B cell (primary cell): ENCODE results near the gene MED25. TPM values are rescaled to one million over a fixed set of nuclear protein-coding genes. Genes with fewer than 3 reads are reported as not detected.

Experiments
- ATAC-seq: fragments of 200-7000 bp; cut with Tn5 transposase; one replicate; pipeline ENCODE4 v1.10.0; 2021; ENCODE audit warnings: low read depth, mild to moderate bottlenecking, moderate number of reproducible peaks, moderate library complexity
- CTCF ChIA-PET: fragments of 350-600 bp; sonication (Branson Sonifier 250); formaldehyde crosslinking; loops from one replicate; lab custom pipeline; 2021; ENCODE audit warnings: antibody characterized with exemption, inconsistent platforms; lab: Charles Lee
- POLR2A ChIA-PET: fragments of 350-600 bp; sonication (Branson Sonifier 250); formaldehyde crosslinking; loops from one replicate; lab custom pipeline; 2021; ENCODE audit warnings: antibody characterized with exemption; lab: Charles Lee
- DNase-seq: peaks from one replicate; pipeline ENCODE4 v3.0.0; 2013
- H2AFZ ChIP-seq: 2 replicates; pipeline ENCODE4 v1.6.1; 2012; ENCODE audit warnings: mild to moderate bottlenecking, low read depth, low read length; ENCODE audit not compliant: insufficient read depth, poor library complexity, severe bottlenecking
- H3K27ac ChIP-seq, 2 donors: 1 replicate in 1 of 2; 2 replicates in 1 of 2; pipeline ENCODE4 v1.5.1; 2012 to 2013; ENCODE audit warnings: low read length in 2 of 2, mild to moderate bottlenecking in 2 of 2, moderate library complexity in 1 of 2
- H3K27me3 ChIP-seq, 4 experiments: fragments of 200-600 bp in 1 of 4; sonication (generic) in 1 of 4; replicated peaks in 1 of 4; 1 replicate in 2 of 4; 2 replicates in 2 of 4; pipeline versions ENCODE4 v1.6.1 to v1.7.0; 2013 to 2016; ENCODE audit warnings: low read length in 3 of 4, mild to moderate bottlenecking in 2 of 4, mixed read lengths in 1 of 4, moderate library complexity in 1 of 4; ENCODE audit not compliant: insufficient read depth in 4 of 4, control insufficient read depth in 3 of 4; ENCODE audit errors: control extremely low read depth in 1 of 4
- H3K36me3 ChIP-seq, 2 experiments: replicated peaks in 1 of 2; 1 replicate in 1 of 2; 2 replicates in 1 of 2; pipeline versions ENCODE4 v1.6.1 to v1.7.1; 2013; ENCODE audit warnings: low read length in 1 of 2; ENCODE audit not compliant: insufficient read depth in 2 of 2, control insufficient read depth in 1 of 2; ENCODE audit errors: control extremely low read depth in 1 of 2, extremely low read depth in 1 of 2
- H3K4me1 ChIP-seq, 2 donors: fragments of 200-600 bp in 1 of 2; sonication (generic) in 1 of 2; 1 replicate in 1 of 2; 2 replicates in 1 of 2; pipeline versions ENCODE4 v1.5.1 to v1.6.1; 2013 to 2017; ENCODE audit warnings: low read length in 2 of 2; ENCODE audit not compliant: control insufficient read depth in 2 of 2, insufficient read depth in 2 of 2
- H3K4me2 ChIP-seq: replicated peaks from 2 replicates; pipeline ENCODE3; 2012; ENCODE audit warnings: mild to moderate bottlenecking, low read depth, low read length; ENCODE audit not compliant: poor library complexity, severe bottlenecking
- H3K4me3 ChIP-seq, 5 experiments: fragments of 200-600 bp in 1 of 5; sonication (generic) in 1 of 5; 1 replicate in 3 of 5; 2 replicates in 2 of 5; pipeline versions ENCODE4 v1.5.1 to v1.7.0; 2011 to 2016; ENCODE audit warnings: low read length in 4 of 5, mild to moderate bottlenecking in 4 of 5, low read depth in 2 of 5, control low read depth in 1 of 5, moderate library complexity in 1 of 5; ENCODE audit not compliant: insufficient read depth in 1 of 5; ENCODE audit errors: control extremely low read depth in 1 of 5, extremely low read depth in 1 of 5
- H3K79me2 ChIP-seq: fragments of 200-600 bp; sonication (generic); one replicate; pipeline ENCODE4 v1.6.0; 2016; ENCODE audit warnings: low read length; ENCODE audit not compliant: control insufficient read depth, insufficient read depth
- H3K9ac ChIP-seq: fragments of 200-600 bp; sonication (generic); 2 replicates; pipeline ENCODE4 v1.6.1; 2017; ENCODE audit warnings: mild to moderate bottlenecking, low read length, moderate library complexity
- H3K9me3 ChIP-seq, 3 donors: one replicate each; pipeline versions ENCODE4 v1.6.1 to v1.7.1; 2013; ENCODE audit warnings: low read length in 2 of 3; ENCODE audit not compliant: control insufficient read depth in 2 of 3, insufficient read depth in 1 of 3; ENCODE audit errors: control extremely low read depth in 1 of 3
- H4K20me1 ChIP-seq: 2 replicates; pipeline ENCODE4 v1.6.0; 2012; ENCODE audit warnings: mild to moderate bottlenecking, low read length; ENCODE audit not compliant: insufficient read depth, control insufficient read depth, poor library complexity, severe bottlenecking
- H3K27ac Mint-ChIP-seq: one replicate; pipeline ENCODE4 v1.8.0; 2021; ENCODE audit warnings: mixed read lengths
- H3K27me3 Mint-ChIP-seq: one replicate; pipeline ENCODE4 v1.8.0; 2021; ENCODE audit warnings: mixed read lengths
- H3K4me1 Mint-ChIP-seq: one replicate; pipeline ENCODE4 v1.8.0; 2021; ENCODE audit warnings: mixed read lengths
- H3K4me3 Mint-ChIP-seq: one replicate; pipeline ENCODE4 v1.8.0; 2021; ENCODE audit warnings: mixed read lengths
- H3K9me3 Mint-ChIP-seq: one replicate; pipeline ENCODE4 v1.8.0; 2022; ENCODE audit warnings: mixed read lengths; ENCODE audit not compliant: insufficient read depth
- CTCF ChIP-seq: fragments of 200-600 bp; IDR thresholded peaks from one replicate; pipeline ENCODE4 v1.8.0; 2022; ENCODE audit warnings: antibody characterized with exemption, mild to moderate bottlenecking
- EZH2 ChIP-seq: IDR thresholded peaks from 2 replicates; pipeline ENCODE4 v1.6.1; 2012; ENCODE audit warnings: borderline replicate concordance, low read depth, mild to moderate bottlenecking, moderate library complexity, low read length; ENCODE audit not compliant: insufficient read depth, poor library complexity, severe bottlenecking
- WGBS: methylation state at CpG from one replicate; pipeline ENCODE4 v1.1.5; 2013; ENCODE audit warnings: missing lambda C conversion rate; ENCODE audit not compliant: insufficient coverage; 5-methylcytosine and 5-hydroxymethylcytosine counted together
- intact Hi-C: fragments of 100-400 bp; cut with micrococcal nuclease; formaldehyde crosslinking; loops from one replicate; pipeline ENCODE4 v1.10.0; 2022
- polyA plus RNA-seq: library from polyadenylated mRNA; depleted of rRNA; stranded (reverse); fragments of >200 nt; gene quantifications from 2 replicates; pipeline ENCODE4 v1.2.3, GENCODE V29; 2012
- total RNA-seq, 2 donors: library from RNA; stranded (reverse); fragments of 120-200 nt in 1 of 2; gene quantifications; 1 replicate in 1 of 2; 2 replicates in 1 of 2; pipeline versions ENCODE4 v1.2.3 to v1.2.4, GENCODE V29; 2013 to 2022

MED25 gene
- total and polyA plus RNA-seq, 2 donors (not counting 1 experiment from before 2014, with no cell fraction given): 93.0 to 126 TPM

DNA sequence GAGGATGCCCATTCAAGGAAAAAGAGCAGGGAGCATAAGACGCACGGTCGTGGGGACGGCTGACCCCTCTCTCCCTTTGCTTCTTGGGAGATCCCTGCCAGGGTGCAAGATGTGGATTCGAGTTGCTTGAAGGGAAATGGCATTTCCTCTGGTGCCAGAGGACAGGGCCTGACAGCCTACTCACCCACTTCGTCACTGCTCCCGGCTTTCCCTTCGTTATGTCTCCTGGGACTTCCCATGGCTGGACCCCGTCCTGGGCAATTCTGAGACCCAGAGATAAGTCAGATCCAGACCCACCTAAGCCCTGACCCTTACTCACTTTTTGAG is 60.6 kb downstream of the MED25 start:
- H3K9me3 ChIP-seq: no peaks in the 10 kb centered on the region
- DNase-seq (no peak), ATAC-seq (no peak)
- WGBS: 92% methylated on average over 8 of the region's 9 CpGs
- H3K79me2 ChIP-seq: peaks cover 35% of the 10 kb centered on the region
- H3K4me3 ChIP-seq: no peak overlapping the region
- H3K4me2 ChIP-seq: peak overlapping the region; percentile 93
- Mint-ChIP-seq H3K4me3 (no peak overlapping the region), H3K27ac (peak overlapping the region; percentile 53), H3K4me1 (peaks cover 21% of the 10 kb centered on the region), H3K27me3 (no peaks in the 10 kb centered on the region), H3K9me3 (no peaks in the 10 kb centered on the region)
- peaks cover 0 to 51% of the 10 kb centered on the region in 2 experiments for H3K36me3 ChIP-seq
- ChIA-PET POLR2A (interaction anchor here (0.7 kb wide), 1 partner anchor 752 kb away, joined by 4 read pairs; no protein-coding TSS in a partner anchor), CTCF (interaction anchor here (0.6 to 1.2 kb wide), 2 partner anchors 10 to 485 kb away, joined by 3 to 4 read pairs; no protein-coding TSS in a partner anchor)
- no peak overlapping the region for H2AFZ ChIP-seq
- H3K4me1 ChIP-seq: peaks cover 12 to 20% of the 10 kb centered on the region in 2 donors
- H3K27ac ChIP-seq: peak overlapping the region in 1 of 2 donors; percentile 98
- H4K20me1 ChIP-seq: peaks cover 47% of the 10 kb centered on the region
- H3K27me3 ChIP-seq: no peaks in the 10 kb centered on the region
- no peak overlapping the region for H3K9ac ChIP-seq
- intact Hi-C loops: loop anchor here (1.0 kb wide), 1 partner anchor 12 kb away; no protein-coding TSS in a partner anchor
- TF ChIP-seq EZH2 (no peak), CTCF (no peak)

GRCh38 chr19:49879243-49879963 is 61.3 kb downstream of the MED25 start:
- Mint-ChIP-seq H3K27me3 (no peaks in the 10 kb centered on the region), H3K4me3 (no peak overlapping the region), H3K9me3 (no peaks in the 10 kb centered on the region), H3K4me1 (peaks cover 21% of the 10 kb centered on the region), H3K27ac (no peak overlapping the region)
- TF ChIP-seq EZH2: no peak
- no peak for TF ChIP-seq CTCF
- 100% methylated on average over 6 of the region's 12 CpGs for WGBS
- ChIA-PET POLR2A (interaction anchor here (0.7 kb wide), 1 partner anchor 752 kb away, joined by 4 read pairs; no protein-coding TSS in a partner anchor), CTCF (interaction anchor here (0.6 to 1.2 kb wide), 2 partner anchors 10 to 486 kb away, joined by 3 to 4 read pairs; no protein-coding TSS in a partner anchor)
- DNase-seq (no peak), ATAC-seq (no peak)
- Histone ChIP-seq H3K27ac (no peak overlapping the region), H3K4me1 (peaks cover 12 to 20% of the 10 kb centered on the region in 2 donors), H2AFZ (no peak overlapping the region), H3K27me3 (no peaks in the 10 kb centered on the region), H3K4me3 (no peak overlapping the region), H3K4me2 (no peak overlapping the region), H3K9me3 (no peaks in the 10 kb centered on the region), H3K9ac (no peak overlapping the region), H3K79me2 (peaks cover 28% of the 10 kb centered on the region), H4K20me1 (peaks cover 47% of the 10 kb centered on the region), H3K36me3 (peaks cover 0 to 58% of the 10 kb centered on the region in 2 experiments)
- intact Hi-C loops: no loop called here
